Stimulated activated CD4-positive, alpha-beta T cell treated with anti-CD3 and anti-CD28 coated beads, TNF-alpha, amount 100 ng/mL, for 4 hours (primary cell): ENCODE measurements around the gene TESMIN.

Source experiments
- DNase-seq, 3 experiments: peaks; one replicate each; pipeline ENCODE4 v3.0.0-alpha.2; 2020; ENCODE audit warnings: low read depth in 3 of 3

Gene TESMIN

GRCh38 chr11:68762481-68762880 is 11.2 kb upstream of the TESMIN start:
- no peak for DNase-seq

- no peak for DNase-seq
These were observed 10.5 kb upstream of the TESMIN start for GRCh38 chr11:68761801-68762200.

DNA sequence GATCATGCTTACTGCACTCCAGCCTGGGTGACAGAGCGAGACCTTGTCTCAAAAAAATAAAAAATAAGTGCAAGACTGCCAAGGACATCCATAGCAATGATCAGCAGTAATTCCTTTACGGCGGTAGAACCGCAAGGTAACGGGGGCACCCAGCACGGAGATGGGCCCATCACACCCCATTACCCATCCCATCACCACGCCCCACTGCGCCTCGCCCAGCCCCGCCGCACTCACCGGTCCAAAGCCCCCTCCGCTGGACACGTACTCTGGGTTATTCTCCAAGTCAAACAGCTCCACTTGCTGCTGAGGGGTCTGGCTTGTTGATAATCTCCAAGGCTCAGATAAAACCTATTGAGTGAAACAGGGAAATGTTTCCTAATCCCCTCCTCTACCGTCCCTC is 8.7 kb upstream of the TESMIN start:
- DNase-seq: no peak

DNA sequence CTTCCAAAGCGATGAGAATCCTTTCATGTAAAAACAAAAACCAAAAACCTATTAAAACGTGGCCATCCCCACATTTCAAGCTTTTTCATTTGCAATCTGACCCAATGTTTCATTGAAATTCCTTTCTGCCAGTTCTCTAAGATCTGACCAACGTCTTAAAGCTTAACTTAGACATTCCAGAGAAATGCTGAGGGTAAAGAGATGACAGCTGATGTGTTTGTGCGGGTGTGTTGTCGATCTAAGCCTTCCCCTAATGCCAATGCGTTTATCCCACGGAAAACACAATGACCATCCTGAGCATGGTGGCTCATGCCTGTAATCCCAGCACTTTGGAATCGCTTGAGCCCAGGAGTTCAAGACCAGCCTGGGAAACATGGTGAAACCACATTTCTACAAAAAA is 6.4 kb upstream of the TESMIN start:
- no peak for DNase-seq

DNA sequence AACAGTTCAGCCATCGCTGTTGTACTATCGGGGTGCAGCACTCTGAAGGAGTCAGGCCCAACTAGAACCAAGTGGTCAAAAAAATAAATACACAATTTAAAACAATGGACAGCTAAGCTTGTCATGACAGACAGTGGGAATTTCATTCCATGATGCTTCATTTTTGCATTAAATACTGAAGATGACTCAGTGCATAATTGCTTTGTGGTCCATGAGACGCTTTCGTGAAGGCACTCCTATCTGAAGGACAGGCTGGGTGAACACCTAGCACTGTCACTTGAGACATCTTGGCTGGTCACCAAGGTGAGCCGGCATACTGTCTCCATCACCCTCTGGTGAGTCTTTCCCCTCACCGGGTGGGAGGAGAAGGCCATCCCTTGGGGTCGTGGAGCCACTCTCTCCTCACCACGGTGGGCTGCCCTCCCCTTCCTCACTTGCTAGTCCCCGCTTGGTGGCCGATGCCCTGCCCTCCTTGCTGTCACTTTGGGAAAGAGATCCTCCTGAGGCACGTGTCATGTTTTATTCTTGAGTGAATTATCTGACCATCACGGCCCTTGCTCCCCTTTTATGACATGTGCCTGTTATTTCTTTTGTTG is 4.9 kb upstream of the TESMIN start:
- DNase-seq: no peak

DNA sequence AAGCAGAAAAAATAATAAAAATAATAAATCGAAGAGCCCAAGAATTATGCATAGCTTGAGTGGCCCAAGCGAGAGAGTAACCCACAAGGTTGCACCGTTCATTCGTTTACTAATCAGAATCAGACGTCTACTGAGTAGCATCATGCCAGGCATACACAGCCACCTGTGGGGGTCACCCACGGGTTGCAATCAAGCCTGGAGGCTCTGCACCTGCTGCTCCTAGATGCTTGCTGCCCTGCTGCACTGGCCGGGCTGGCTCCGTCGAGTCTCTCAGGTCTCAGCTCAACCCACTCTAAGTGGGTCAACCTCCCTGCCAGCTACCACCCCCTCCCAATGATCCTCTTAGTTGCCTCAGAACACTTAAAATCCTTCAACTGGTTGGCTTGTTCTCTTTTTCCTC is 2.0 kb upstream of the TESMIN start:
- DNase-seq: no peak

- DNase-seq: no peak
These were observed 355 bp downstream of the TESMIN start for GRCh38 chr11:68751004-68751325.

- DNase-seq: no peak
These were observed 921 bp downstream of the TESMIN start for GRCh38 chr11:68750195-68751003.

DNA sequence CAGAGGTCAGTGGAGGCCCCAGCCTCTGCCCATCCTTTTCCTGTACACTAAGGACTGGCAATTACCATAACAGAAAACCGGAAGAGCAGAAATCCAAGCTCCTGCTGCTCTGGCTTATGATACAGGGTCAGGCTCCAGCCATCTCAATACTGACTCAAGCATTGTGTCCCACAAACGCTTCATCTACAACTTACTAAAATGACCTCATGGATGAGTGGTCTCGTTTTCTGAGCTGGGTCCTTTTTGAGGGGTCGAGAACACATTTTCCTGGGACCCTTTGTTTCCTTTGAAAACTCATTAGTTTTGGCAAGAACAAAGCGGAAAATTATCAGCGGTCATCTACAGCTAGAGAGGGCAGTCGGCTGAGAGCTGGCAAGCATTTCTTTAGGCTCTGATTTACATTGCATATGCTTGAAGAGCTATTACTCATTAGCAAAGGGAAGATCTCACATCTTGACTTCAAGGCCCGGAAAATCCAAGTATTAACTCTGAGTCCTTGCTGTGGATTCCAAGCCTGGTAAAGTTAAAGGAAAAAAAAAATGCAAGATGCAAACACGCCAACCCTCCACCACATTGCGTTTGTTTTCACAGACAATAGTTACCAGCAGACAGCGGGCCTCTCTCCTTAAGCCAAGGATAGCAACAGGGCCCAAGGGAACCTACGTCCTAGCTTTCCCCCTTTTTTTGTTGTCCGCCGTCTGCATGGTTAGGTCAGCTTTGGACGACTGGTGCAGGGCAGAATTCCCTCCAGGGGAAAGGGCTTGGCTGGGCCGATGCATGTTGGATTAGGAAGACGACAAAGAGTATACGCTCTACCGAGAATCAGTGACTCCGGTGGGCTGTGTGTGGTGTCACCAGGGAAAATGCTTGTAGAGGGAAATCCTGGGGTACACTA is 1.8 kb downstream of the TESMIN start:
- DNase-seq: no peak

DNA sequence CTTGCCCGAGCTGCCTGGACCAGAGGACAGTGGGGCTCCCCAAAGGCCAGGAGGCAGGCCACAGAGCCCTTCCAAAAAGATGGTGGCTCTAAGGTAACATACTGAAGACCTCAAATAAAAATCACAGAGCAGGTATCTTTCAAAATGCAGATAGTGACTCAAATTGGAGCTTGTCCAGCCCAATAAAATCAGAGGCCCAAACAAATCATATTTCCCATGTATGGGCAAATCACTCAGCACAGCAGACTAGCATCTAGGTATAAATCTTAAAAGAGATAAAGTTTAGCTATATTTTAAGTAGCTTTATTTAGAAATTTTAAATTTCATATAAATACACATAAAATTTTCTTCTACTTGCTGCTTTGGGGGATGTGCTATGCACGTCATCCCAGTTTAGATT is 3.3 kb downstream of the TESMIN start:
- no peak for DNase-seq

- DNase-seq: no peak
These were observed 7.8 kb downstream of the TESMIN start for GRCh38 chr11:68743539-68743938.

- DNase-seq: no peak
These were observed 9.9 kb downstream of the TESMIN start for GRCh38 chr11:68741463-68741862.

- no peak for DNase-seq
These were observed 15.7 kb downstream of the TESMIN start for GRCh38 chr11:68735646-68736045.

DNA sequence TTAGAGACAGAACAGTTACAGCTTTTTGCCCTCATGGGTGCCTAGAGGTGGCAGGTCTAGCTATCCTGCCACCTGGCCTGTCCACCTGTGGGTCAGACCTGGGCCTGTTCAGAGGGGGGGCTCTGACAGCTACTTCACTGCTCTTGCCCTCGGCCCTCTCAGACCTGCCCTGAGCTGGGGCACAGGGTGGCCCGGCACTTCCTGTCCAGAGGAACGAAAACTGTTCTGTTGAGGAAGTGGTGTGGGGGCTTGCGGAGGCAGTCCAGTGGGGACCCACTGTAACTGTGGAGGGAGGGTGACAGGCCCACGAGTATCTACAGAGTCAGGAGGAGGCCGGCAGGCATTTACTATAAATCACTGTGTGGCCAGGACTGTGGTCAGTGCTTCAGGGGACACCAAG is 16.2 kb downstream of the TESMIN start:
- no peak for DNase-seq

DNA sequence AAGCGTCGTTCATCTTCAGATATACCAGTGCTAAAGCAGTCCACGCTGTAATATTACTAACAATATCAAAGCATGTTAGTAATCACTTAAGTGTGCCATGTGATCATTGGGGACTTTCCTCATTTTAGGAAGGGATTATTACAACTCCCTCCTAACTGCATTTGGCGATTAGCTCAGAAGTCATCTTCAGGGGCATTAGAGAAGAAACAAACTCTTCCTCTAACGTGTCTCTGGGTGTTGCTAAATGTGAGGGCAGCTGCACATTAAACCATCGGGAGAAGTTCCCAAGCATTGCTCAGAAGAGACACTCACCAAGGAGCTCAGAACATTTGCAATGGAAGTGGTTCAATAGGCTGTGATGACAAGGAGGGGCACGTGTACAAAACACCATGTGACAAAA is 17.2 kb downstream of the TESMIN start:
- no peak for DNase-seq

DNA sequence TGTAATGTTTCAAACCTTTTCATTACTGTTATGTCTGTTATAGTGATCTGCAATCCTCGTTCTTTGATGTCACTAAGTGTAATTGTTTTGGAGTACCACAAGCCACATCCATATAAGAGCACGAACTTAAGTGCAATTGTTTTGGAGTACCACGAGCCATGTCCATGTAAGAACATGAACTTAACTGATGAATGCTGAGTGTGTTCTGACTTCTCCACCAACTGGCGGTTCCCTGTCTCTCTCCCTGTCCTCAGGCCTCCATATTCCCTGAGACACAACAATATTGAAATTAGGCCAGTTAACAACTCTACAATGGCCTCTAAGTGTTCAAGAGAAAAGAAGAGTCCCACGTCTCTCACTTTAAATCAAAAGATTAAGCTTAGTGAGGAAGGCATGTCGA is 23.5 kb downstream of the TESMIN start:
- DNase-seq: no peak

- no peak for DNase-seq
These were observed 27.0 kb downstream of the TESMIN start for GRCh38 chr11:68724293-68724692.

DNA sequence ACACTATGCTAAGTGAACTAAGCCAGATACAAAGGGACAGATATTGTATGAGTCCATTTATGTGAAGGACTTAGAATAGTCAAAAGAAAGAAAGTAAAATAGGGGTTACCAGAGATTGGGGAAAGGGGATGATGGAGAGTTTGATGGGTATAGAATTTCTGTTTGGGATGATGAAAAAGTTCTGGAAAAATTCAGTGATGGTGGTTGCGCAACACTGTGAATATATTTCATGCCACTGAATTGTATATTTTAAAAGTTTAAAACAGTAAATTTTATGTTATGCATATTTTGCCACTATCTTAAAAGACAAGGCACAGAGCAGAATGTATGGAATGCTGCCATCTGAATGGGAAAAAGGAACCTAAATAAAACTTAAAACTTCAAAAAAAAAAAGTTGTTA is 29.2 kb downstream of the TESMIN start:
- no peak for DNase-seq

DNA sequence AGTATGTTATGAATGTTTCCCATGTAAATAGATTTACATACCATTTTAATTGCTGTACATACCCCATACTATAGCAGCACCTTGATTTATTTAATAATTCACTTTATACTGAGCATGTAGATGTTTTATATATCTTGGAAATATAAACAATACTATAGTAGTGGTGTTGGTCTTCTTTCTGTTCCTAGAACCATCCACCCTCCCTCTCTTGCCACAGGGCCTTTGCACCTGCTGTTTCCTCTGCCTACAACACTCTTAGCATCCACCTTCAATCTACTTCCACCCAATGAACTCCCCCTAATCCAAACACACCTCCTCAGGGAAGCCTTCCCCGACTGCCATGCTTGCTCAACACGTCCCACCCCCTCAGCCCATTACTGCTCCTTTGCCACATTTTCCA is 30.2 kb downstream of the TESMIN start:
- DNase-seq: no peak

- DNase-seq: no peak
These were observed 35.7 kb downstream of the TESMIN start for GRCh38 chr11:68715456-68716122.

DNA sequence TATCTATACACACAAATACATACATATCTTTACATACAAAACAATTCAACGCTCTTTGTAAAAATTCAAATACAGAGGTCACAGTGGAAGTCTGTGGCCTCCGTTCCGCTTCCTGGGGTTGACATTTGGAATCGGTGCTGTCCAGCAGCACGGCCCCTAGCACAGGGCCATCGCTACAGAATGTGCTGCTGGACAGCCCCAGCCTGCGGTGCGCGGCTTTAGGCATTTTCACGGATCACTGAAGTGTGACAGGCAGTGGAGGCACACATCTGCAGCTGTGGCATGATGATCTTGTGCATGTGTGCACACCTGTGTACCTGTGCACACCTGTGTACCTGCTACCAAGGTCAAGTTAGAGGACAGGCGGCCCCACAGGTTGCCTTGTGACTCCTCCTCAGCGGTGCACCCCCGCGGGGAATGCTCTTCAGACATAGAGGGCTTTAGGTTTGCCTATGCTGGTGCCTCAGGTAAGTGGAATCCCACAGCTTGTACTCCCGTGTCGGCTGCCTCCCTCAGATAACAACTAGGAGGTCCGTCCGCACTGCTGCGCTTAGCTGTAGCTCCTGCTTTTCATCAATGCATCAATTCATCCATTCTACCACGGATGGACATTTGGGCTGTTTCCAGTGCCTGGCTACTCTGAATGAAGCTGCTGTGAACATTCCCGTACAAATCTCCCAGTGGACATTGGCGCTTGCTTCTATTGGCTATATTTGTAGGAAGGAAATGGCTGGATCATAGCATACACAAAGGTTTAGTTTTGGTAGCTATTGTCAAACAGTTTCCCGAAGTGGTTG is 37.1 kb downstream of the TESMIN start:
- no peak for DNase-seq
